ENCODE measurements around the gene RBM38. TPM values are rescaled to one million over a fixed set of nuclear protein-coding genes. Genes with fewer than 3 reads are reported as not detected.

Gene RBM38
- polyA plus RNA-seq, 1 donor, result 72.6 TPM

DNA sequence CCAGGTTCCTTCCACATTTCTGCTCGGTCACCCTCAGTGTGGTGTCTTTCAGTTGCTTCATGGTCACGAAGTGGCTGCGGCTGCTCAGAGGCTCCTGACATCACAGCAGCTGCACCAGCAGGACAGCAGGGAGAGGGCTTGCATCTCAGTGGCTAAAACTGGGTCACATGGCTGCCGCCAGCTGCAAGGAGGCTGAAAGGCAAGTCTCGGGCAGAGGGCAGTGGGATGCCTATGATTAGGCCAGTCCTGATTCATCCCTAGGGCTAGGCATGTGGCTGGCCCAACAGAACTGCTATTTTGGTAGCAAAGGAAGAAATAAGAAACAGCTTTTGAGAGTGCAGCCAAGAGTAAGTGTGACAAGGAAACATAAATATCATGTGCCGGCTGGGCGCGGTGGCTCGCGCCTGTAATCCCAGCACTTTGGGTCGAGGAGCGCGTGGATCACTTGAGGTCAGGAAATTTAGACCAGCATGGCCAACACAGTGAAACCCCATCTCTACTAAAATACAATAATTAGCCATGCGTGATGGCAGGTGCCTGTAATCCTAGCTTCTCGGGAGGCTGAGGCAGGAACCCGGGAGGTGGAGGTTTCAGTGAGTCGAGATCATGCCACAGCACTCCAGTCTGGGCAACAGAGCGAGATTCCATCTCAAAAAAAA lies 46.6 kb downstream of the RBM38 start:
- no peak for DNase-seq

DNA sequence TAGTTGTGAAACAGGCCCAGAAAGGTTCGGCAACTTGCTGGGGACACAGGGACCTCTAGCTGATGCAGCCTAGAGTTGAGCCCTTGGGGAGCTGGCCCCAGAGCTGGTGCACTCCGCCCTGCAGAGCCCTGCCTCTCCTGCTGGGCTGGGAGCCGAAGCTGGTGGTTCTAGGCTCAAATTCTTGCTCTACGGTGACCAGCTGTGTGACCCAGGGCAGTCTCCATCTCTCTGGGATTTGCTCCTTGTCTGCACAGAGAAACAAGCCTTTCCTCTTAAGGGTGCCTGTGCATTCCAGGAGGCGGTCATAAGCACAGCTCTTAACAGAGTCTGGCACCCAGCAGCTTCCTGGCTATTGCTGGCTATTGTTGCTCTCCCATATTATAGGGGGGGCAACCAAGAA lies 47.4 kb downstream of the RBM38 start:
- no peak for DNase-seq

DNA sequence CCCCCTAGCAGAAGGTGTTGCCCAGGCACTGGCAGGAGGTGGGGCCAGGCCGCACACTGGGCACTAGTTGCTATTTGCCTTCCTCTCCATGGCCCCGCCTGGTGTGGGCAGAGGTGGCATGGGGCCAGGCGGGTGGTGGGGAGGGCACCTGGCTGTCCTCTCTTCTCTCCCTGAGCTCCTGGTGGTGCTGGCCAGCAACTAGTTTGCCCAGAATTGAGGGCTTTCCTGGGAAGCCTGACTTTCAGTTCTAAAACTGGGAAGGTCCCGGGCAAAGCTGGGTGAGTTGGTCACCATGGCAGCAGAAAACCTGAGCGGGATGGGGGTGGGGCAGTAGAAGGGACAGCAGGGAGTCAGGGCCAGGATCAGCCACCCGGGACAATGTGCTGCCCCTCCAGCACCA lies 48.2 kb downstream of the RBM38 start:
- no peak for DNase-seq

DNA sequence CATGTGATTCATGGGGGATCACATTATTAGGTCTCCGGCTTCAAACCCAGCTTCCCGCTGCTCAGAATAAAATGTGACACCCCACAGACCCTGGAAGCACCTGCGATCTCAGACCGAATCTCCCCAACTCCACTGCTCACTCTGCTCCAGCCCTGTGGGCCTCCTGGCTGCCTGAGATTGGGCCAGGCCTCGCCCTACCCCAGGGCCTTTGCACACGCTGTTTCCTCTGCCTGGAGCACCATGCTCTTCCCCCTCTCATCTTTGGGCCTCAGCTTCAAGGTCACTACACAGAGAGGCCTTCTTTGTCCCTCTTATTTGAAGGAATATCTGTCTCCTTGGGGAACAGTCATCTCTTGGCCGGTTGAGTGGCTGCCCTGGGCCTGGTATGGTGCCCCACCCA lies 48.8 kb downstream of the RBM38 start:
- DNase-seq, result no peak

DNA sequence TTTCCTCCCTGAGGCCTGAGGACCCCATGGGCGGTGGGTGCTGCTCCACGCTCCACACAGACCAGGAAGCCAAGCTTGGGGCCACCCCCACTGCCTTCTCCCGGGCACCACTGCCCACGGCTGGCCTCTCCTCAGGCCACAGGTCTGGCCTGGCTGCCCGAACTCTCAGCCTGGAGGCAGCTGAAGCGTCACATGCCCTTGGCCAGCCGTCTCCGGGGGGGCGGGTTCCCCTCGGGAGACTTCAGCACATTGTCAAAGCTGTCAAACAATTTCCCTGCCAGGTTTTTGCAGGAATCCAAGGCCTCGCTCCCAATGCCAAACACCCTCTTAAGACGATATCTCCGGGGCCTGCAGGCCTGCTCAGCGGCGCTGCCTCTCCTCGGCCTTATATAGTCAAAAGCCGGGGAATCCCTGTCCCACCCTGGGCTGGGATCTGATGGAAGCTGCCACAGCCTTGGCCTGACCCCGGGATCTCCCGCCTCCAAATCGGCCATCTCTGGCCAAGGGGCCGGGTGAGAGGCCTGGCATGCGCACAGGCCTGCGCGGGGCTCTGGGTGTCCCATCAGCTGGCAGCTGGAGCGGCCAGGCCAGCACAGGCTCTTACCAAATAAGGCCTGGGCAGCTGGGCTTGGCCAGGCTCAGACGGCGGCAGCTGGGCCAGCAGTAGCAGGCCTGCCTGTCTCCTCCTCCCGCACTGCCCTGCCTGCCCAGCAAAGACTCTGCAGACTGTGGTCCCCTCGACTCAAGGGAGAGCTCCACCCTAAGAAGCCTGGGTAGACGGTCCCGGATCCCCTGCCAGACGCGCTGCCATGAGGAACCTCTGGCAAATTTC lies 49.7 kb downstream of the RBM38 start:
- peak; percentile 81 for DNase-seq

DNA sequence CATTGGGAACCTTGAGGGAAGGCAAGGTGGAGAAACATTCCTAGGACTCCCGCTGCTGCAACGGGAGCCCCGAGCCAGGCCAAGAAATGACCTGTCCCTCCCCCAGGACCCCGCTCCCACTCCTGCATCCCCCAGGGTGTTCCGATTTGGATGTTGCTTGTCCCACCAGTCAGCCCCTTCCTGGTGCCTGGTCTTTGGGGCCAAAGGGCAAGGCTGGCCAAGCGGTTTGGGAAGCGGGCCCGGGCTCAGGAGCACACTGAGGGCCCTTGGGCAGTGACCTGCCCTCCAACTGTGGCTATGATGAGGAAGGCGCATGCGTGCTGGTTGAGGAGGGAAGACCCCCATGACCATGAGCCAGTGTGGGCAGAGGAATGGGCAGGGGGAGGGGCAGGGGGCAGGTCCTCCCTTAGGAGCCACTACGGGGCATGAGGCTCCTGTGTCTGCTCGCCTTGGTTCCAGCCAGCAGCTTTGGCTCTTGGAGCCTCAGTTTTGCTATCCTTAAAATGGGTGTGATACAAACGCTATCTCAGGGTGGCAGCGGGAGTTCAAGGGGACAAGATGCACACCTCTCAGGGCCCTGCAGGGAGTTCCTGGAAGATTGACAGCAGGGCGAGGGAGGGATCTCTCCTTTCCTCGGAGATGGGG lies 50.4 kb downstream of the RBM38 start:
- no peak for DNase-seq

DNA sequence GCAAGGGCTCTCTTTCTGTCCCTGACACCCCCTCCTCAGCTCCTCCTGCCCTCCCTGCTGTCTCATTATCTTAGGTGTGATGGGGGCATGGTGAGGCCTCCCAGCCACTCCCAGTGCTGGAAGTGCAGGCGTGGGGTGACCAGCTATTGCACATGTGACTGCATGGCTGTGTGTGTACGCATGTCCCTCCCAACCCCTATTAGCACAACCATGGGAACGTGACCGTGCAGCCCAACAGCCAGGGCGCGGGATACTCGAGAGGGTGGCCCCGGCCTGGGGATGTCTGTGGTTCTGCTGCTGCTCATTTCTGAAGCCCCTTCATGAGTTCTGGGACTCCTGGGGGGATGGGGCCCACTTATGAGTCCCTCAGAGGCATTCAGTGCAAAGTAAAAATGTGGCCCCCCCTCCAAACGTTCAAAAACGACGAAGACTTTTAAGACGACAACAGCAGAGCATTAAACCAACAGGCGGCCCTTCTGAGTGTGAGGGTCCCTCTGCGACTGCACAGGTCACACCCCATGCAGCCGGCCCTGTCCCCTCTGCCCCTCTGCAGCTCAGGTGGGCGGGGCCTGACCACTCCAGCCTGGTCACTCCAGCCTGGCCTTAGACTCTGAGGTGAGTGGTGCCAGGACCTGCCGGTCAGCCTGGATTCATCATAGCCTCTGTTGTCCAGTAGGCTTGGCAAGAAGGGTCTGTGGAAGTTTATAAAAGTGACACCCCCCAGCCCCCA lies 51.1 kb downstream of the RBM38 start:
- DNase-seq, result no peak

DNA sequence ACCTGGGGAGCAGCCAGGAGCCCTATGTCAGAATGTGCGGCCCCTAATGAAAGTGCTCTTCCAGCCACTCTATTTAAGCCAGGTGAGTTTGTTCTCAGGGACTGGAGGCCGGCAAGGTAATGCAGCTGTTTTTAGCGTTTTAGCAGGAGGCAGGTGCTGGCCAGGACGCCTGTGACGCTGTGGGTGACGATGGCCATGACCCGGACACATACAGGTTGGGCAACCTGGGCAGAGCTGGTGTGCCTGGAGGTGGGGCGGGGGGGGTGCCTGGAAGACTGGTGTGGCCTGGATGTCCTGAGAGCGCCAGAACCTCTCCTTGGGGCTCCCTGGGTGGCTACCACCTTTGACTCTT lies 51.7 kb downstream of the RBM38 start:
- DNase-seq, result no peak

DNA sequence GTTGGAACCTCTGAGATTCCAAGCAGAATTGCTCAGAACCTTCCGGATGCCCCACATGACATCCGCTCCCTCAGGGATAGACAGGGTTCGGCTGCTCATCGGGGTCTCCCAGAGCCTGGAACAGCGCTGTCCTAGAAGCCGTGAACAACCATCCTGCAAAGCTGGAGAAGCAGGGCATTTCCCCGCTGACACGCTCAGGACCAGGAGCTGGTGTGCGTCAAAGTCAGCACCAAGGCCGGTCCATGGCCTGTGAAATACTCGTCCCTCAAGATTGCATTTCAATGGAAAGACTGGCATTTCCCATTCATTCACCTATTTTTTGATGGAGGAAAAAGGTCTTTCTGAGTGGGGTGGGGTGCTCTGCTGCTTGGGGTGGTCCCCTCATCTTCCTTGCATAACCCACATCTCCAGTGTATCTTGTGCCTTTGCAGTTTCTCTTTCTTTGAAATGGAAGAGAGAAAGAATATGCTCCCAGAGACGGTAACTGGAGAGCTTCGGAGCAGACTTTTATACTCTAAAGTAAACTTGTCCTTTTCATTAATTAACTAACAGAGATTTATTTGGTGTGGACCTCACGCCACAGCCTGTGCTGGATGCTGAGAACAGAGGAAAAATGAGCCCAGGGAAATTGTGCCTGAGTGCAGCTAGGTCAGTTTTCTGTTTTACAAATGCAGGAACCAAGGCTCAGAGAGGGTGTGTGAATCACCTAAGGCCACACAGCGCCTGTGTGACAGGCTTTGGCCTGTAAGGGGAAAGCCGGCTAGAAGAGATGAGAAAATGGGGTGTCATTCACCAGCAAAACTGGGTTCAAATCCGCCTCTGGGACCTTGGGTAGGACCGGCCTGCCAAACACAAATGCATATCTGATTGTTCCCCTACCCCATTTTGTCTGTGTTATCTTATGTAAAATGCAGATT lies 52.4 kb downstream of the RBM38 start:
- DNase-seq, result no peak

DNA sequence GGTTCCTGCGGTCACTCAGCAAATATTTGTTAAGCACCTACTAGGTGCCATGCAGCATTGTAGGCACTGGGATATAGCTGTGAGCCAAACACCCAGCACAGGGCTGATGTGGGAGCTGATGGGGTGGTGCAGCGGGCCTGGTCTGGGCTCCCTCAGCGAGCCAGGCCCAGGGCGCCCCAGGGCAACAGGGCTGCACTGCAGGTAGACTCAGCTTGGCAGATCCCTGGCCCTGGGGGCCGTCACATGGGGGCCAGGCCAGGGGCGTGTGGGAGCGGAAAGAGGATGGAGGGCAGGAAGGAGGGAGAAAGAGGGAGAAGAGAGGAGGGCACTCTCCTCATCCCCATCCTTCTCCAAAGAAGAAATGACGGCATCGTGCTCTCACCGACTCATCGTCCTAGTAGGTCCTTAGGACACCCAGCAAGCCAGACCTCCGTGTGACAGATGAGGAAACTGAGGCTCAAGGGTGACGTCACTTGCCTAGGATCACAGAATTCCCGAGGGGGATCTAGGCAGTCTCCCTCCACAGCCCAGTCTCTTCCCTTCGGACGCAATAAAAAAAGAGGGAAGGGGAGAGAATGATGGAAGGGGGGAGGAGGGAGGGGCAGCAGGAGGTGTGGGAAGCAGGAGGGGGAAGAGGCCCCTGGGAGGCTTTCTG lies 53.3 kb downstream of the RBM38 start:
- no peak for DNase-seq

DNA sequence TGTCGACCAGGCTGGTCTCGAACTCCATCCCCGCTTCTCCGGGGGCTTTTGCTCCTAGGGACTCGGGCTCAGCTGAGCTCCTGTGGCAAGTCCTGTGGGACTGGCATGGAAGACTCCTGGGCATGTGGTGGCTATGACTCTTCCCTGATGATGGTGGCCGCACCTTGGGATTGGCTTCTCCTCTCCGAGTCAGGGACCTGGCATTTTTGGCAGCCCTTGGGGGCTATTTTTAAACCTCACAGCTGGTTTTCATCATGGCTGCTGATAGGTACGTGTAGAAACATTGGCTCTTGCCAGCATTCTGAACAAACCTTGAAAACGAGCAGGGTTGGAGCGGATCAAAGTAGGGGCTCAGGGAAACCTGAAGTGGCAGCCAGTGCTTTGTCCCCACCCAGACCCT lies 54.1 kb downstream of the RBM38 start:
- no peak for DNase-seq

DNA sequence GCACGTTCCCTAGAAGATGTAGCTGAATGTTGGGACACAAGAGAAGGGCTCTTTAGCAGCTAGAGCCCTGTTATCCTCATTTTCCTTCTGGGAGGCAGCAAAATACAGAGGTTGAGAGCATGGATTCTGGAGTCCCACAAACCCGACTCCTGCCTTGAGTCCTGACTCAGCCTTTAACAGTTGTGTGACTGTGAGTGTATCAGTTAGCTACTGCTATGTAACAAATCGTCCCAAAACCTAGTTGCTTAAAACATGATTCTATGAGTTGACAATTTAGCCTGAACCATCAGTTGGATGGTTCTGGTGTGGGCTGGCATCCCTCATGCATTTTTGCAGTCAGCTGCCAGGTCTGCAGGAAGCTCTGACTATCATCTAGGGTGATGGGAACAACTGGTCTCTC lies 54.6 kb downstream of the RBM38 start:
- DNase-seq, result no peak

DNA sequence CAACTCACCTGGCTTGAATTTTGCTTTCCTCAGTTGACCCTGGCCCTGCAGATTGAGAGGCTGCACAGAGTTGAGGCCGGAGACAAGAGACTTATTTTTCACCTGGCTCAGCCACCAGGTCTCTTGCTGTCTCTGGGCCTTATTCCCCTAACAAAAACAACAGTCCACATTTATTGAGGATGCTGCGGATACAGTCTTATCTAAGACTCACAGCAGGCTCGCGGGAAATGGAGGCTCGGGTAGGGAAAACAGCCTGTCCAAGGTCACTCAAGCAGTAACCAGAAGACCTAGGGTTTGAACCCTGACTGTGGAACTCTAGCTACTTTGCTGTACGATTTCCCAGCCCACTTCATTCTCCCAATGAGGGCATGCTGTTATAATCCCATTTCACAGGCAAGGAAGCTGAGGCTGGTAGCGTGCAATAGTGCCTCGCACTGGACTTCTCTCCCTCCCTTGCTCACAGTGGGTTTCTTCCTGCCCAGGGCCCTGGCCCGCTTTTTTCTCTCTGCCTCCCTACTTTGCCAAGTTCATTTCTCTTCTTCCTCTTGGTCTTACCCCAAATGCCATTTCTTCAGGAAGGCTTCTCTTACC lies 57.7 kb downstream of the RBM38 start:
- DNase-seq, result no peak

DNA sequence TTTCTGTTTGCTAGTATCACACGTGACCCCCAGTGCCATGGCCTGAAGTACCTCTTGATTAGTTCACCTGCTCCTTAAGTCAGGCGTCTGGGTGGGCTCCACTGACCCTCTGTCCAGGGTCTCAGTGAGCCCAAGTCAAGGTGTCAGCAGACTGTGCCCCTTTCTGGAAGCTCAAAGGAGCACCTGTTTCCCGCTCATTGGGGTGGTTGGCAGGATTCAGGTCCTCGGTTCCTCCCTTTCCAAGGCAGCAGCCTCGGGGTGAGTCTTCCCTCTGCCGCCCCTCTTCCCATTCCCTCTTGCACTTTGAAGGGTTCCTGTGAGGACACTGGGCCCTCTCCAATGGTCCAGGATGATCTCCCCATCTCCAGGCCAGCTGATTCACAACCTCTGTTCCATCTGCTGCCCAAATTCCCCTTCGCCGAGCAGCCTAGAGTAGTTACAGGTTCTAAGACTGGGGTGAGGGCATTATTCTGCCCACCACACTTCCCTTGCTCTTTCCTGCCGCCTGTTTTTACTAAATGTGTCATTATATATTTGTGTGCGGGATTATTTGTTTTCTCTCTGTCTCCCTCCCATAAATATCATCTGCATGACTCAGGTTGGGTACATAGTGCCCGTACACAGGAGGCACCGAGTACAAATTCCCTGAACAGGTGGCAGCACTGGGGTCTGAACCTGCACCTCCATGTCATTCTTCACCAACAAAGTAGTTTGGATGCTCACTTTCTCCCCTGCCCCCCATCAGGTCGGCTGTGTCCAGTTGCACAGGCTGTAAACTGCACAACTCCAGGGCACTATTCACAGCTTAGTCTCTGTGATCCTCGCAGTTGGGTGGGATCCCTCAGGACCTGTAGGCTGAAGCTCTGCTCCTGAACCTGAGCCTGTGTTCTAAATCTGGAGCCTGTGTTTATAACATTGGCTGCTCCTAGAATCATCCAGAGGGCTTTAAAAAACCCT lies 58.5 kb downstream of the RBM38 start:
- no peak for DNase-seq

DNA sequence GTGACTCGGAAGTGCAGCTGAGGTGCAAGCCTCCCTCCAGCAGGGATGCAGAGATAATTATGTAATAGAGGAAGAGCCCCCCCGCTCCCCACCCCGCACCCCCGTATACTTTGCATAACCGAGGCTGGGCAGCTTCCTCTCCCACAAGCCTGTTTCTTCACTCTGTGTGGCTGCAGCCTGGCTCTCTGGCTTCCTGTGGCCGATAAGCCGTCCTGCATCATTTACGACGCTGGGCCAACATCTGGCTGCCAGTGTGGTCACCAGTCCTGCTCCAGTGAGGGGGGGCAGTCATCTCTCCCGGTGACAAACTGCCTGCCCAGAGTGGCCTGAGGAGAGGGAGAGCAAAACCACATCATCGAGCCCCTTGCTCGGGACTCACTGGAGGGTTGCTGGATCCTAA lies 59.2 kb downstream of the RBM38 start:
- no peak for DNase-seq

DNA sequence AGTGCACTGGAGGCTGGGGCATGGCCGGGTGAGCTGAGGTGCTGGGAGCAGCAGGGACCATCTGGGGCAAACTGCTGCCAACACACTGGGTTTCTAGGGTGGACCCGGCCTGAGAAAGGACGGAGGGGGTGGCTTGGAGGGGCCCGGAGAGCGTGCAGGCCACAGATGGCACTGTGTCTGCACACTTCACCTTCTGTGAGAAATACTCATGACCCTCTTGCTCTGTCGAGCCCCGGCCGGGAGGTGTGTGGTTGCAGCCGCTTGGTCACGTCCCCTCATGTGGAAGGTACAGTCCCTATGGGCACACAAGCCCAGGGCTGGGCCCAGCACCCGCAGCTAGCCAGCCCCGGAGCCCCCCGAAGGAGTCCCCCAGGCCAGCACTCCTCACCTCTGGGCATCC lies 59.7 kb downstream of the RBM38 start:
- no peak for DNase-seq

DNA sequence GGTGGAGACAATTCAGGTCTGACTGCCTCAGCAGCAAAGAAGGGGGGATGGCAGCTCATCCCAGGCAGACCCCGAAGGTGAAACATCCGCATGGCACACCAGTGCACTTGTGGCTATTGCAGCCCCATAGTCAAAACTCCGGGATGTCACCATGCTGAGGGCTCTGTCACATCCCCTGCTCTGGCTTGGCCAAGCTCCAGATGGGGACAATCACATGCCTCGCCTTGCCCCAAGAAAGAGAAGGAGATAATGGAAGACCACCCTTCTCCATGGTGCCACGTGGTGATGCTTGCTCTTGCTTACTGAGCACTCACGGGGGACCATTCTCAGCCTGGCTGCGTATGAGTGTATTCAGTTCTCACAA lies 60.2 kb downstream of the RBM38 start:
- no peak for DNase-seq

DNA sequence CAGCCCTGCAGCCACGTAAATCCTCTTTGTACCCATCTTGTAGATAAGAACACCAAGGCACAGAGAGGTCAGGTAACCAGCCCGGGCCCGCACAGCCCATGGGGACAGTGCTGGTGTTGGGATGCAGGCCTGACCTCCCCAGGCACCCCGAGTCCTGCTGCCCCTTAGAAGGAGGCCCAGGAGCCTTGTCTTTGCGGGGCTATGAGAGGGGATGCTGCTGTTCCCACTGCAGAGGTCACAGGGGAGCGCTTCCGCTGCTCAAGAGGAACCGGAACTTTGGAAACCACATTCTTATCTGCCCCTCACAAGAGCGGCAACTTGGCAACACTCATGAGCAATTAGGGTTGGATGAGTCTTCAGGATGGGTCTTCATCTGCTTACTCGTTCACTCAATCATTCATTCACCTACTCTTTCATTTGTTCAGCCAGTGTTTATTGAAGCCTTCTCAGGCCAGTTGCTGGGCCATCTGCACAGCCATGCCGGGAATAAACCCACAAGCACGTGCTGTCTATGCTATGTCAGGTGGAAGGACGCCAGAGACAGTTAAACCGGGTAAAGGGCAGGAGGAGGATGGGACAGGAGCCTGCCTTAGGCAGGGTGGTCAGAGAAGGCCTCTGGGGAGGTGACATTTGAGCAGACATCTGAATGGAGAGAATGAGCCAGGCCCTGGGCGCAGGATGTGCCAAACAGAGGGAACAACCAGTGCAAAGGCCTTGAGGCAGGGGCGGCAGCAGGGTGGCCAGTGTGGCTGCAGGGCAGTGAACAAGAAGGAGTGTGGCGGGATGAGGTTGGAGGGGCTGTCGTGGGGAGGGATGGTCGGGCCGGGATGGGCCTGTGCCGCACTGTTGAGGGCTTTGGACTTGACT lies 60.8 kb downstream of the RBM38 start:
- no peak for DNase-seq

DNA sequence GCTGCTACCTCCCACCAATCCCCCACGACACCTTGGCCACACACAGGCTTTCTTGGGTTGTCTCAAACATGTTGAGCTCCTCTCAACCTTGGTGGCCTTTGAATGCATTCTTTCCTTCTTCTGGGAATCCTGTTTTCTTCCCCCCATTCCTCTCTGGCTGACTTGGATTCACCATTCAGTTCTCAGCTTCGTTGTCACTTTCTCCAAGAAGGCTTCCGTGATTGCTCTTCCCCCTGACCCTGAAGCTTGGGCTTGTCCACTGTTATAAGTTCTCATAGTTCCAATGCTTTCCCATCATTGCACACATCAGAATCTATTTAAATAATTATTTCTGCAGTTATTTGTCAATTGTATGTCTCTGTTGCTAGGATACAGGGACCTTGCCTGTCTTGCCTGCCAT lies 64.2 kb downstream of the RBM38 start:
- DNase-seq, result no peak

All from hindlimb muscle (tissue), 1 donor.